Ascending aorta (tissue), 2 donors: ENCODE data around the gene GALNT18. TPM values are rescaled to one million over a fixed set of nuclear protein-coding genes. Genes with fewer than 3 reads are reported as not detected.

Experiments
- DNase-seq, 2 donors: peaks; one replicate each; pipeline ENCODE4 v3.0.0-alpha.2; 2019; ENCODE audit warnings: low spot score in 2 of 2
- H3K27ac ChIP-seq, 2 donors: fragments of 200-600 bp; sonication (generic); one replicate each; pipeline ENCODE4 v1.5.1; 2016 to 2017; ENCODE audit warnings: mild to moderate bottlenecking in 1 of 2
- H3K27me3 ChIP-seq: fragments of 200-600 bp; sonication (generic); one replicate; pipeline ENCODE4 v1.5.1; 2017
- H3K36me3 ChIP-seq, 2 donors: fragments of 200-600 bp; sonication (generic); one replicate each; pipeline ENCODE4 v1.5.1; 2016
- H3K4me1 ChIP-seq, 2 donors: fragments of 200-600 bp; sonication (generic); one replicate each; pipeline ENCODE4 v1.5.1; 2016 to 2017; ENCODE audit warnings: mild to moderate bottlenecking in 1 of 2
- H3K4me3 ChIP-seq, 2 donors: fragments of 200-600 bp; sonication (generic); one replicate each; pipeline ENCODE4 v1.5.1; 2016 to 2017; ENCODE audit warnings: mild to moderate bottlenecking in 1 of 2
- H3K9me3 ChIP-seq, 2 donors: fragments of 200-600 bp; sonication (generic); one replicate each; pipeline ENCODE4 v1.5.1; 2016
- intact Hi-C: fragments of 100-400 bp; cut with DNase I; formaldehyde crosslinking; loops from one replicate; pipeline ENCODE4 v1.15.1; 2023
- total RNA-seq: library from RNA; depleted of rRNA; stranded (reverse); fragments of >200 nt; gene quantifications from one replicate; pipeline ENCODE4 v1.1.0, GENCODE V29; 2016
- TF ChIP-seq, protein P1 (sequence below), 3 experiments: fragments of 200-600 bp in 2 of 3; fragments of 450-650 bp in 1 of 3; sonication (generic) in 2 of 3; IDR thresholded peaks; one replicate each; pipeline ENCODE4 v1.5.1; 2016 to 2019; ENCODE audit warnings: antibody characterized with exemption in 3 of 3, mild to moderate bottlenecking in 1 of 3, moderate library complexity in 1 of 3

Gene GALNT18
- total RNA-seq, 1 donor from 2014 or later: 53.5 TPM

DNA sequence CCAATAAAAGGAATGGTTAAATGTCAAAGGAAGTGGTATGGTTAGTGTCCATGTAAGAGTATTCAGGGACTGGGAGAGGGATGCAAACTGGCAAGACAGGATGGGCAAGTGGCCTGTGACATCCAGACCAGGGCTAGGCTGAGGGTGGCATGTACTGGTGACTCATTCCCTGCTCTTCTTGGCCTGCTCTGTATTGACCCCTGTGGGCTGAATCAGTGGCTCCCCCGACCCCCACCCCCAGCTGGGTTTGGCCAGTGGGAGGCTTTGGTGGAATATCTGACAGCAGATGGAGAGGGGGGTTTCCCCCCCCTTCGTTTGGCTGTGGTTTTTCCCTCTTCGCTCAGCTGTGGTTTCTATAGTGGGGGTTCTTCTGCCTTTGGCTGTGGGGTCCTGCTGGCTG, 356.5 kb downstream of the GALNT18 start:
- no peak overlapping the region for H3K4me3 ChIP-seq
- H3K9me3 ChIP-seq: no peaks in the 10 kb centered on the region
- no peaks in the 10 kb centered on the region for H3K27me3 ChIP-seq
- H3K4me1 ChIP-seq: peaks cover 0 to 5% of the 10 kb centered on the region in 2 donors
- H3K27ac ChIP-seq: no peak overlapping the region
- peak in 1 of 2 donors; percentile 38 for DNase-seq
- TF ChIP-seq, protein P1, sequence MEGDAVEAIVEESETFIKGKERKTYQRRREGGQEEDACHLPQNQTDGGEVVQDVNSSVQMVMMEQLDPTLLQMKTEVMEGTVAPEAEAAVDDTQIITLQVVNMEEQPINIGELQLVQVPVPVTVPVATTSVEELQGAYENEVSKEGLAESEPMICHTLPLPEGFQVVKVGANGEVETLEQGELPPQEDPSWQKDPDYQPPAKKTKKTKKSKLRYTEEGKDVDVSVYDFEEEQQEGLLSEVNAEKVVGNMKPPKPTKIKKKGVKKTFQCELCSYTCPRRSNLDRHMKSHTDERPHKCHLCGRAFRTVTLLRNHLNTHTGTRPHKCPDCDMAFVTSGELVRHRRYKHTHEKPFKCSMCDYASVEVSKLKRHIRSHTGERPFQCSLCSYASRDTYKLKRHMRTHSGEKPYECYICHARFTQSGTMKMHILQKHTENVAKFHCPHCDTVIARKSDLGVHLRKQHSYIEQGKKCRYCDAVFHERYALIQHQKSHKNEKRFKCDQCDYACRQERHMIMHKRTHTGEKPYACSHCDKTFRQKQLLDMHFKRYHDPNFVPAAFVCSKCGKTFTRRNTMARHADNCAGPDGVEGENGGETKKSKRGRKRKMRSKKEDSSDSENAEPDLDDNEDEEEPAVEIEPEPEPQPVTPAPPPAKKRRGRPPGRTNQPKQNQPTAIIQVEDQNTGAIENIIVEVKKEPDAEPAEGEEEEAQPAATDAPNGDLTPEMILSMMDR (IDR thresholded peaks at IDR 0.05): no peak
- intact Hi-C loops: no loop called here
- H3K36me3 ChIP-seq: peaks cover 0 to 6% of the 10 kb centered on the region in 2 donors

DNA sequence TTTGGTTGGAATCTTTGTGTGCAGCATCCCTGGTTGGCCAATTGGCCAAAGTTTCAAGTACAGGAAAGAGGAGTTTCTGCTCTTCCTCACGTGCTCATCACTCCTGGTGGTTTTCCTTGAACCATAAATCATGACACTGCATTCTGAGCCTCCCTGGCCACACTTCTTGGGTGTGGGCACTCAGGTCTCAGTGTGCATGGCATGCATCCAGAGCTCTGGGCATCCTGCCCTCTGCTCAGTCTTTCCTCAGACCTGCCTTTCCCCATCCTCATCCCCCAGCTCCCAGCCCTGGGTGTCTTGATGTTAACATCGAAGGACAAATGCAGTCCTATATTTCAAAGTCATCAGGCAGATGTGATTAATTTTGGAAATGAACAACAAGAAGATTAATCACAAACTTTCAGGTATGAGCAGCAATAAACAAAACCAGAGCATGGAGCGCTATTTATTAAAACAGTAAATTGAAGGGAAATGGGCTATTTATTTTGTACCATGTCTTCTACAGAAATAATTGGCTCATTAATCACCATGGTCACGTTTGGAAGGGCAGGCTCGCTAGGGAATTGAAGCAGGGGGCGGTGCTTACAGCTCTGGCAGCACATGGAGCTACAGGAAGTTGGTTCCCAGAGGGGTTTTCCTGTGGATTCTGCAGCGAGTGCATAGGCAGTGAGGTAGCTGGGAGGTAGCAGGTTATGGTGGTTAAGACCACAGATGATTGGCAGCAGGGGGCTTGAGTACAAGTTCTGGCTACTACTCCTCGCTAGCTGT, 358.4 kb downstream of the GALNT18 start:
- intact Hi-C loops: no loop called here

DNA sequence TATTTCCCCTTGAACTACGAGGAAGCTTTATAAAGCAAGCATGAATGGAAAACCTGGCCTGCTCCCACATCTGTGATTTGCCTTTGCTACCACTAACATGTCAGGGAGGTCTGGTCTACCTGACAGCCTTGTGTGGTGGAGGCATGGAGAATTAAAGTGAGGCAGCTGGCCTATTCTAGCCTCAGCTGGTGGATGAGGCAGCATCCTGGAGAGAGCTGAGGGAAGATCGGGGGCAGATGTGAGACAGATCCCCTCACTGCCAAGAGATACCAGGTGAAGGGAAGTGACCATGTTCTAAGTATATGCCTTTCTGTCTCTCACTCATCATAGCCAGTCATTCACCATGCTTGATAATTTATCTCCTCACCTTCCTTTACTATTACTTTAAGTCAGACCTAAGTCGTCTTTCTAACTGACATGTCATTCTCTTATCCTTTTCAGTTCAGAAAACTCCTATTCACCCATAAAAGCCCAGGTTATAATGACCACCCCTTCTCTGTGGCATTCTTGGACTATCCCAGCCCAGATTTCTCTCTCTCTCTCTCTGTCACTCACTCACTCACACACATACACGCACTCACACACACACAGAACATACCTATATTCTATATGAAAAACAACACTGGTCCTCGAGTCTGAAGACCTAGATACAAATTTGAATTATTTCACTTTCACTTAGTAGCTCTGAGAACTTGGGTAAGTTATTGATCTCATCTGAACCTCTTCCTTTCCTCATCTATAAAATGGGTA, 359.5 kb downstream of the GALNT18 start:
- intact Hi-C loops: no loop called here
- peak in 1 of 2 donors; percentile 39 for DNase-seq
- no peaks in the 10 kb centered on the region for H3K27me3 ChIP-seq
- peaks cover 0 to 5% of the 10 kb centered on the region in 2 donors for H3K4me1 ChIP-seq
- H3K36me3 ChIP-seq: peaks cover 0 to 2% of the 10 kb centered on the region in 2 donors
- H3K27ac ChIP-seq: no peak overlapping the region
- TF ChIP-seq, protein P1 (IDR thresholded peaks at IDR 0.05): no peak
- H3K4me3 ChIP-seq: no peak overlapping the region
- H3K9me3 ChIP-seq: no peaks in the 10 kb centered on the region

More for the DNA sequence above, 358.4 kb downstream of the GALNT18 start:
- H3K4me3 ChIP-seq: no peak overlapping the region
- no peaks in the 10 kb centered on the region for H3K27me3 ChIP-seq
- H3K27ac ChIP-seq: no peak overlapping the region
- peak in 1 of 2 donors; percentile 65 for DNase-seq
- H3K4me1 ChIP-seq: peaks cover 0 to 5% of the 10 kb centered on the region in 2 donors
- no peaks in the 10 kb centered on the region for H3K9me3 ChIP-seq
- peaks cover 0 to 2% of the 10 kb centered on the region in 2 donors for H3K36me3 ChIP-seq
- TF ChIP-seq, protein P1 (IDR thresholded peaks at IDR 0.05): no peak

DNA sequence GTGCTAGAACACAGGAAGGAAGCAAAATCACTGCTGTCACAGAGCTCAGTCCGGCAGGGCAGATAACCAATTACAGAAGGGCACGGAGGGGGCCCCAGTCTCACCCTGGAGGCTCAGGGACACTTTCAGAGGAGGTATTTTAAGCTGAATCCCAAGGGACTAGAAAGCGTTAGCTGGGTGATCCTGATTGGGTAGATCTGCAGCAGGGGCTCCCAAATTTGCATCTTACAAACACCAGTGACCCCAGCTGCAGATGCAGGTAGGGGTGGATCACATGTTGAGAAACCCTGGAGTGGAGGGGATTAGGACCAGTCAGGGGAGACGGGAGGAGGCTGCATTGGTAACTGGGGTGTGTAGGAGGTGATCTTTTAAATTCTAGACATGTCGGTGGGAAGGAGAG, 360.2 kb downstream of the GALNT18 start:
- Histone ChIP-seq H3K4me3 (no peak overlapping the region), H3K36me3 (peaks cover 0 to 2% of the 10 kb centered on the region in 2 donors), H3K9me3 (no peaks in the 10 kb centered on the region), H3K4me1 (peaks cover 0 to 5% of the 10 kb centered on the region in 2 donors), H3K27ac (no peak overlapping the region), H3K27me3 (no peaks in the 10 kb centered on the region)
- intact Hi-C loops: no loop called here
- TF ChIP-seq, protein P1 (IDR thresholded peaks at IDR 0.05): no peak
- DNase-seq: peak in 1 of 2 donors; percentile 37

DNA sequence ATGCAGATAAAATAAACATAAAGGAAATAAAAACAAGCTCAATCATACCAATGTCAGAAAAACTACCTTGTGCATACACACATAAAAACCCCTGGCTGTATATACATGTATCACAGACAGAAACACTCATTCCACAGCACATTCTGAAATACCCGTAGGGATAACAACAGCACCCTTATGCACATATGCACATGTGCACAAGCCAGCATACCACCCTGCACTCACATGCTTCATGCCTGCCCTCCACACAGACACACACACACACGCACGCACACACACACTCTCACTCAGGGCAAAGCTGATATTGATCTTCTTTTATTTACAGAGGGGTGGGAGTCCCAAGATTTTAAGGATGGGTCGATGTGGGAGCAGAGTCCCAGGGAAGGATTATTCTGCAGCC, 360.9 kb downstream of the GALNT18 start:
- no peak for DNase-seq
- H3K9me3 ChIP-seq: no peaks in the 10 kb centered on the region
- H3K27me3 ChIP-seq: no peaks in the 10 kb centered on the region
- peaks cover 0 to 5% of the 10 kb centered on the region in 2 donors for H3K4me1 ChIP-seq
- no peak overlapping the region for H3K4me3 ChIP-seq
- H3K27ac ChIP-seq: no peak overlapping the region
- TF ChIP-seq, protein P1 (IDR thresholded peaks at IDR 0.05): no peak
- intact Hi-C loops: no loop called here
- peaks cover 0 to 2% of the 10 kb centered on the region in 2 donors for H3K36me3 ChIP-seq
